ENCODE measurements around the gene EPHA8. TPM values are rescaled to one million over a fixed set of nuclear protein-coding genes. Genes with fewer than 3 reads are reported as not detected.

Gene EPHA8
- total and polyA plus RNA-seq, 4 donors, result not detected

DNA sequence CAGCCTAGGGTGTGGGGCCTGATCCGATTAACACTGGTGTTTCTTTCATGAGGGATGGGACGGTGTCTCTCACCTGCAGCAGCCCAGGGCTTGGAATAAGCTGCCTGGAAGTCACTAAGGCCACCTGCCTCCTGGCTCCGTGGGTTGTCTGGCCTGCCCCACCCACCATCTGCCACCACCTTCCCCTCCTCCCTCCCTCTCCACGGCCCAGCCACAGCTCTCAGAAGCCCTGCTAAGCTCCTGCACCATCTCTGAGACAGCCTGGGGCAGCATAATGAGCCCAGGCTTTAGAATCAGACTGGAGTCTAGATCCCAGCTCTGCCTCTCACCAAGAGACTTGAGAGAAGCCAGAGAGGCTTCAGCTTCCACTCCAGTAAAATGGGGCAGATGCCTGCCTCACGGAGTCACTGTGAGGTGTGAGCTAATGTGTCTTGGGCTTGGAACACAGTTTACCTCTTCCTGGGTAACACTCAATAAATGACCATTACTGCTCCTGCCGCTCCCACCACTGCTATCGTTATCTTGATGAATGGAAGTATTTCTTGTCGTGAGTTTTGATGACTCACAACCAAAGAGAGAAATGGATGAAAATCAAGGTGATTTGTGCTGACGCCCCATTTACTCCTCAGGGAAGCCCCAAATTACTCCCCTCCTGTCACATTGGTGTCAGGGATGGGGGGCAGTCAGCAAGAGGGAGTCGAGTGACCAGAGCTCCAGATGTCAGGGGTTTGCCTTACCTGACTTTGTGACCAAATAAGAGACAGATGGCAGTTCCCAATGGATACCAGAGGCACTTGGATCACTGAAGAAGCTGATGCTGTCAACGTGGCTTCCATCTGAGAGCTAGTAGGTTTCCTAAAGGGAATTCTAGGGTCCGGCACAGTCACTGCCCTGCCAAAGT is 49.6 kb downstream of the EPHA8 start:
- no peak overlapping the region for H3K27ac ChIP-seq (ENCODE audit: low read depth in 1 of 2, low read length in 2 of 2)
- no peak overlapping the region for H3K4me3 ChIP-seq (ENCODE audit: low read depth in 1 of 3, low read length in 3 of 3)
- DNase-seq (ENCODE audit: low spot score), result no peak
- H3K36me3 ChIP-seq (ENCODE audit: control insufficient read depth in 4 of 4, insufficient read depth in 3 of 4, low read depth in 1 of 4, low read length in 3 of 4), result no peaks in the 10 kb centered on the region
- H3K9ac ChIP-seq (ENCODE audit: low read depth in 1 of 2, low read length in 2 of 2), result no peak overlapping the region
- 47% methylated on average over 12 of the region's 12 CpGs for WGBS
- no peaks in the 10 kb centered on the region for H3K4me1 ChIP-seq (ENCODE audit: control insufficient read depth in 4 of 4, insufficient read depth in 4 of 4, low read length in 3 of 4)
- H3K27me3 ChIP-seq (ENCODE audit: control insufficient read depth in 4 of 4, insufficient read depth in 4 of 4, low read length in 3 of 4), result peaks cover 0 to 15% (median 4%) of the 10 kb centered on the region in 4 donors
- TF ChIP-seq RAD21 (IDR thresholded peaks at IDR 0.05) (no peak), YY1 (IDR thresholded peaks at IDR 0.05) (no peak), TAF1 (conservative IDR thresholded peaks at IDR 0.05) (no peak), HNF4A (conservative IDR thresholded peaks at IDR 0.05) (no peak), RXRA (IDR thresholded peaks at IDR 0.05) (no peak), FOXA1 (IDR thresholded peaks at IDR 0.05) (no peak), GABPA (IDR thresholded peaks at IDR 0.05 in 1 of 2, conservative IDR thresholded peaks at IDR 0.05 in 1 of 2) (no peak)
- TF ChIP-seq, protein P1, sequence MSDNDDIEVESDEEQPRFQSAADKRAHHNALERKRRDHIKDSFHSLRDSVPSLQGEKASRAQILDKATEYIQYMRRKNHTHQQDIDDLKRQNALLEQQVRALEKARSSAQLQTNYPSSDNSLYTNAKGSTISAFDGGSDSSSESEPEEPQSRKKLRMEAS (IDR thresholded peaks at IDR 0.05), result no peak
- TF ChIP-seq, protein P2, sequence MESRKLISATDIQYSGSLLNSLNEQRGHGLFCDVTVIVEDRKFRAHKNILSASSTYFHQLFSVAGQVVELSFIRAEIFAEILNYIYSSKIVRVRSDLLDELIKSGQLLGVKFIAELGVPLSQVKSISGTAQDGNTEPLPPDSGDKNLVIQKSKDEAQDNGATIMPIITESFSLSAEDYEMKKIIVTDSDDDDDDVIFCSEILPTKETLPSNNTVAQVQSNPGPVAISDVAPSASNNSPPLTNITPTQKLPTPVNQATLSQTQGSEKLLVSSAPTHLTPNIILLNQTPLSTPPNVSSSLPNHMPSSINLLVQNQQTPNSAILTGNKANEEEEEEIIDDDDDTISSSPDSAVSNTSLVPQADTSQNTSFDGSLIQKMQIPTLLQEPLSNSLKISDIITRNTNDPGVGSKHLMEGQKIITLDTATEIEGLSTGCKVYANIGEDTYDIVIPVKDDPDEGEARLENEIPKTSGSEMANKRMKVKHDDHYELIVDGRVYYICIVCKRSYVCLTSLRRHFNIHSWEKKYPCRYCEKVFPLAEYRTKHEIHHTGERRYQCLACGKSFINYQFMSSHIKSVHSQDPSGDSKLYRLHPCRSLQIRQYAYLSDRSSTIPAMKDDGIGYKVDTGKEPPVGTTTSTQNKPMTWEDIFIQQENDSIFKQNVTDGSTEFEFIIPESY (IDR thresholded peaks at IDR 0.05), result no peak
- TF ChIP-seq, protein P3, sequence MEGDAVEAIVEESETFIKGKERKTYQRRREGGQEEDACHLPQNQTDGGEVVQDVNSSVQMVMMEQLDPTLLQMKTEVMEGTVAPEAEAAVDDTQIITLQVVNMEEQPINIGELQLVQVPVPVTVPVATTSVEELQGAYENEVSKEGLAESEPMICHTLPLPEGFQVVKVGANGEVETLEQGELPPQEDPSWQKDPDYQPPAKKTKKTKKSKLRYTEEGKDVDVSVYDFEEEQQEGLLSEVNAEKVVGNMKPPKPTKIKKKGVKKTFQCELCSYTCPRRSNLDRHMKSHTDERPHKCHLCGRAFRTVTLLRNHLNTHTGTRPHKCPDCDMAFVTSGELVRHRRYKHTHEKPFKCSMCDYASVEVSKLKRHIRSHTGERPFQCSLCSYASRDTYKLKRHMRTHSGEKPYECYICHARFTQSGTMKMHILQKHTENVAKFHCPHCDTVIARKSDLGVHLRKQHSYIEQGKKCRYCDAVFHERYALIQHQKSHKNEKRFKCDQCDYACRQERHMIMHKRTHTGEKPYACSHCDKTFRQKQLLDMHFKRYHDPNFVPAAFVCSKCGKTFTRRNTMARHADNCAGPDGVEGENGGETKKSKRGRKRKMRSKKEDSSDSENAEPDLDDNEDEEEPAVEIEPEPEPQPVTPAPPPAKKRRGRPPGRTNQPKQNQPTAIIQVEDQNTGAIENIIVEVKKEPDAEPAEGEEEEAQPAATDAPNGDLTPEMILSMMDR (IDR thresholded peaks at IDR 0.05; ENCODE audit: low read depth, low read length, missing input control), result no peak
- TF ChIP-seq, protein P4, sequence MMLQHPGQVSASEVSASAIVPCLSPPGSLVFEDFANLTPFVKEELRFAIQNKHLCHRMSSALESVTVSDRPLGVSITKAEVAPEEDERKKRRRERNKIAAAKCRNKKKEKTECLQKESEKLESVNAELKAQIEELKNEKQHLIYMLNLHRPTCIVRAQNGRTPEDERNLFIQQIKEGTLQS (IDR thresholded peaks at IDR 0.05), result no peak
- peaks cover 0 to 2% (median 0%) of the 10 kb centered on the region in 4 donors for H3K9me3 ChIP-seq (ENCODE audit: control insufficient read depth in 4 of 4, low read length in 3 of 4)

DNA sequence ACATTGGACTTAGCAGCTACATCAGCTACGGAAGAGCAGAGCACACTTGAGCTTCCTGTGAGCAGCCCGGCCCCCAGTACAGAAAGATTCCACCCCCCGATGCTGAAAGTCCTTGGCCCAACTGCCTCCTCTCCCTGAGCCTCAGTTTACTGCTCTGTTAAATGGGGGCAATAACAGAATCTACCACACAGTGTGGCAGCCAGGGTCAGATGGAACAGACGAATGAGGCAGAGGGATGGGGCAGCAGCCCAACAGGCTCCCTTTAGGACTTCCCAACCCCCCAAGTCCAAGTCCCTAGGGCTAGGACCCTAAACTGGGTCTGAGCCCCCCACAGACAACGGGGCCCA is 50.3 kb downstream of the EPHA8 start:
- TF ChIP-seq HNF4A (conservative IDR thresholded peaks at IDR 0.05) (no peak), RXRA (IDR thresholded peaks at IDR 0.05) (no peak), YY1 (IDR thresholded peaks at IDR 0.05) (no peak), FOXA1 (IDR thresholded peaks at IDR 0.05) (no peak), GABPA (IDR thresholded peaks at IDR 0.05 in 1 of 2, conservative IDR thresholded peaks at IDR 0.05 in 1 of 2) (no peak), NR2F2 (IDR thresholded peaks at IDR 0.05) (no peak), EGR1 (IDR thresholded peaks at IDR 0.05; ENCODE audit: low read depth in 2 of 2) (no peak)
- TF ChIP-seq, protein P1 (IDR thresholded peaks at IDR 0.05), result no peak
- TF ChIP-seq, protein P4 (IDR thresholded peaks at IDR 0.05), result no peak
- WGBS, result 58% methylated on average over 5 of the region's 5 CpGs
- Histone ChIP-seq H3K4me1 (ENCODE audit: control insufficient read depth in 4 of 4, insufficient read depth in 4 of 4, low read length in 3 of 4) (no peaks in the 10 kb centered on the region), H3K9ac (ENCODE audit: low read depth in 1 of 2, low read length in 2 of 2) (no peak overlapping the region), H3K27me3 (ENCODE audit: control insufficient read depth in 4 of 4, insufficient read depth in 4 of 4, low read length in 3 of 4) (peaks cover 0 to 13% (median 4%) of the 10 kb centered on the region in 4 donors), H3K36me3 (ENCODE audit: control insufficient read depth in 4 of 4, insufficient read depth in 3 of 4, low read depth in 1 of 4, low read length in 3 of 4) (no peaks in the 10 kb centered on the region), H3K4me3 (ENCODE audit: low read depth in 1 of 3, low read length in 3 of 3) (no peak overlapping the region), H3K9me3 (ENCODE audit: control insufficient read depth in 4 of 4, low read length in 3 of 4) (peaks cover 0 to 2% (median 0%) of the 10 kb centered on the region in 4 donors), H3K27ac (ENCODE audit: low read depth in 1 of 2, low read length in 2 of 2) (no peak overlapping the region)
- no peak for DNase-seq (ENCODE audit: low spot score)

Data from liver (tissue), 9 donors.